HFF-Myc (cell line): Measurements from ENCODE around the gene LSM4.

Experiments used
- DNase-seq: peaks from one replicate; pipeline ENCODE4 v3.0.0-alpha.2; 2011; ENCODE audit warnings: low read depth; ENCODE audit errors: extremely low read depth
- H3K4me3 ChIP-seq: replicated peaks from 2 replicates; pipeline ENCODE4 v1.5.1; 2011; ENCODE audit warnings: low read depth, mild to moderate bottlenecking, control low read depth, low read length
- TF ChIP-seq, protein P1 (sequence below): IDR thresholded peaks from 2 replicates; pipeline ENCODE4 v1.5.1; 2012; ENCODE audit warnings: mild to moderate bottlenecking, low read depth, low read length, control low read depth; ENCODE audit errors: missing control alignments

The LSM4 gene

DNA sequence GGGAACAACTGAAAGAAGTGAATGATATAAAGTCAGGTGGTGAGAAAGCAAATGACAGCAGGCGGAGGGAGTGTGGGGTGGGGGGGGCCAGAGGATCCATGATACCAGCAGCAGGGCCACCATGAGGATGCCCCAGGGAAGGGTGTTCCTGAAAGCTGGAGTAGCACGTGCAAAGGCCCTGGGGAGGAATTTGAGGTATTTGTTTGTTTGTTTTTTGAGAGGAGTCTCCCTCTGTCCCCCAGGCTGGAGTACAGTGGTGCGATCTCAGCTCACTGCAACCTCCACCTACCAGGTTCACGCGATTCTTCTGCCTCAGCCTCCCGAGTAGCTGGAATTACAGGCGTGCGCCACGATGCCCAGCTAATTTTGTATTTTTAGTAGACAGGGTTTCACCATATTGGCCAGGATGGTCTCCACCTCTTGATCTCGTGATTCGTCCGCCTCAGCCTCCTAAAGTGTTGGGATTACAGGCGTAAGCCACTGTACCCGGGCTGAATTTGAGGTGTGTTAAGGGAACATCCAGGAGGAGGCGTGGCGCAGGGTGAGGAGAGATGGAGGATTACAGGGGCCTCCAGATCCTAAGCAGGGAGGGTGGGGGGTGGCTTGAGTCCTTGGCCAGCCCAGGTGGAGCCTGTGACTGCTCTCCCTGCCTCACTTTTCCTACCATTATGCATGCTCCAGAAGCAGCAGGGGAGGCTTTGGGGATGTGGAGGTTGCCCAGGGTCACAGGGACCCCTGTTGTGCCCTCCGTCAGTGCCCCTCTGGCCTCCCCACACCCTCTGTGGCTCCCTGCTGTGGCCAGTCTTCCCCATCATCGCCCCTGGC, 29.0 kb downstream of the LSM4 start:
- DNase-seq, result no peak
- TF ChIP-seq, protein P1, sequence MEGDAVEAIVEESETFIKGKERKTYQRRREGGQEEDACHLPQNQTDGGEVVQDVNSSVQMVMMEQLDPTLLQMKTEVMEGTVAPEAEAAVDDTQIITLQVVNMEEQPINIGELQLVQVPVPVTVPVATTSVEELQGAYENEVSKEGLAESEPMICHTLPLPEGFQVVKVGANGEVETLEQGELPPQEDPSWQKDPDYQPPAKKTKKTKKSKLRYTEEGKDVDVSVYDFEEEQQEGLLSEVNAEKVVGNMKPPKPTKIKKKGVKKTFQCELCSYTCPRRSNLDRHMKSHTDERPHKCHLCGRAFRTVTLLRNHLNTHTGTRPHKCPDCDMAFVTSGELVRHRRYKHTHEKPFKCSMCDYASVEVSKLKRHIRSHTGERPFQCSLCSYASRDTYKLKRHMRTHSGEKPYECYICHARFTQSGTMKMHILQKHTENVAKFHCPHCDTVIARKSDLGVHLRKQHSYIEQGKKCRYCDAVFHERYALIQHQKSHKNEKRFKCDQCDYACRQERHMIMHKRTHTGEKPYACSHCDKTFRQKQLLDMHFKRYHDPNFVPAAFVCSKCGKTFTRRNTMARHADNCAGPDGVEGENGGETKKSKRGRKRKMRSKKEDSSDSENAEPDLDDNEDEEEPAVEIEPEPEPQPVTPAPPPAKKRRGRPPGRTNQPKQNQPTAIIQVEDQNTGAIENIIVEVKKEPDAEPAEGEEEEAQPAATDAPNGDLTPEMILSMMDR, result no peak
- H3K4me3 ChIP-seq, result peak overlapping the region; percentile 56

DNA sequence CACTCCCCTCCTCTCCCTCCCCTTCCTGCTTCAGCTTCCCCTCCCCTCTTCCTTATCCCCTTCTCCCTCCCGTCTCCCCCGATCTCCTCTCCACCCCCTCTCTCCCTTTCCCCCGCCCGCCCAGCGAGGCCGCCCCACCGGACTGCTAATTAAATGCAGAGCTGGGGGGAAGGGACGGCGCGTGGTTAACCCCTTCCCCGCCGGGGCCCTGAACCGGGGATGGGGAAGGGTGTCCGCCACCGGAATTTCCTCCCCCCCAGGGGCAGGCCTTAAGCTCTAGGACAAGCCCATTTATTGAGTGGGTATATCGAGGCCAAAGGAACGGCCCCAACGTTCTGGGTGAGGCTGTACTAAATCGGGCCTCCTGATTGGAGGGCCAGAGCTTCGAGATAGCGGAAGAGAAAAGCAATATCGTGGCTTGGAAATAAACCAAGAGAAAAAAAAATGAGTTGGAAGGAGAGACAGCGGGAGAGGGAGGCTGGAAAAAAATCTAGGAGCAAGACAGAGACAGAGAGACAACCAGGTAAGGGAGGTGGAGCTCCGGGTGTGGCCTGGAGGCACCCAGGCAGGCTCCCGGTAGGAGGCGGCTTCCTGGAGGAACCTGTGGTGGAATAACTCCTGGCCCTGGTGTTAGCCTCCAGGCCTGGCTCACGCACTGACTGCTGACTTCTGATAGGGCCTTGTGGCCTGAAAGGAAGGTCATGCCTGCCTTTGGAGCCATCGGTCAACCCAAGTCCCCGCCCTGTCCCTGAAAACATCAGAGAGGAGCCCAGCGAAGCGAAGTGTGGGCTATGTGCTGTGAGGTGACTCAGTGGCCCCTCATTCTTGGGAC, 29.9 kb downstream of the LSM4 start:
- H3K4me3 ChIP-seq, result peak overlapping the region; percentile 56
- TF ChIP-seq, protein P1, result no peak
- no peak for DNase-seq

DNA sequence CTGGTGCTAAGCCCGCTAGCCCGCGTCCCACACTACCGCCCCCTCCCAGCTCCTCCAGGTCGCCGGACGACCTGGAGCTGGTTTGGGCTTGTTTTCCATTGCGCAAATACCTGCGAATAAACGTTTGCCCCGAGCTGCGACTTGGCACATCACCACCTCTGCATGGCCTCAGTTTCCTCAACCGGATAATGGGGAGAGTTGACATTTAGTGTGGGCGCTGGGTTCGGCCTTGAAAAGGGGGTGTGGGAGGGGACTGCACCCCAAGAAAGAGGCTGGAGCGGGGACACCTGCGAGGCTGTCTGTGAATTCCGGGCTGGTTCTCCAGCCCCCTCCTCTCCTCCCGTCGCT, 30.4 kb downstream of the LSM4 start:
- peak overlapping the region; percentile 56 for H3K4me3 ChIP-seq
- DNase-seq, result no peak
- TF ChIP-seq, protein P1, result no peak

DNA sequence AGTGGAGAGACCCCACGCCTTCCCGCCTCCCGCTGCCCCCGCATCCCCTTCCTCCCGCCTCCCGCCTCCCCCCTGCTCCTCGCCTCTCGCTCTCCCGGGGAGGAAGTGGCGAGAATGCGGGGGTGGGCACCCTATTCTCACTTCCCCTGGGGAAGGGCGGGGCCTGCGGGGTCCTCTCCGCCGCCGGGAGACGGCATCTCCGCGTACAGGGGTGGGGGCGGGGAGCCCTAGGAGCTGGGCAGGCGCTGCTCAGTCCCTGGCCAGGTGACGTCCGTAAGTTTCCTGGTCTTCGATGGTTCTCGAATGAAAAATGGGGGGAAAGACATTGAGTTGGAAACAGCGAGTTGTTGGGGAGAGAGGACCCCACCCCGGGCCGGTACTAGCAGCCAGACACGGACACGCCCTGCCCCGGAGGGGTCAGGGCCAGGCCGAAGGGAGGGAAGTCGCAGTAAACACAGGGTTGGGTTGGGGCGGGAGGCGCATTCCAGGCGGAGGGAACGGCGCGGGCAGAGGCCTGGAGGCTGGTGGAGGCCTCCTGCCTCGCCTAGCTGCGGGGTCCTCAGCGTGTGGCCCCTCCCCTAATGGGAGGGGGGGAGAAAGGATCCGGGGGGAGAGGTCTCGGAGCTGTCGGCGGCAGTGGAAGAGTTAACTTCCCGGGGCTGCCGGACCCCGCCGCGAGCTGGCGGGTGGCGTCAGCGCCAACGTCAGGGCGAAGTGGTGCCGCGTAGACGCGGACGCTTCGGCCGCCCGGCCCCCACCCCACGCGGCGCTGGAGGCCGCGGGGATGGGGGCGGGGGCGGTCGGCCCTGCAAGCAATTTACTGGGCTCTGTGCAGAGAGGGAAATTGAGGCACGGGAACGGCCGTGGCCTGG, 31.1 kb downstream of the LSM4 start:
- DNase-seq, result no peak
- TF ChIP-seq, protein P1, result no peak
- peak overlapping the region; percentile 56 for H3K4me3 ChIP-seq

DNA sequence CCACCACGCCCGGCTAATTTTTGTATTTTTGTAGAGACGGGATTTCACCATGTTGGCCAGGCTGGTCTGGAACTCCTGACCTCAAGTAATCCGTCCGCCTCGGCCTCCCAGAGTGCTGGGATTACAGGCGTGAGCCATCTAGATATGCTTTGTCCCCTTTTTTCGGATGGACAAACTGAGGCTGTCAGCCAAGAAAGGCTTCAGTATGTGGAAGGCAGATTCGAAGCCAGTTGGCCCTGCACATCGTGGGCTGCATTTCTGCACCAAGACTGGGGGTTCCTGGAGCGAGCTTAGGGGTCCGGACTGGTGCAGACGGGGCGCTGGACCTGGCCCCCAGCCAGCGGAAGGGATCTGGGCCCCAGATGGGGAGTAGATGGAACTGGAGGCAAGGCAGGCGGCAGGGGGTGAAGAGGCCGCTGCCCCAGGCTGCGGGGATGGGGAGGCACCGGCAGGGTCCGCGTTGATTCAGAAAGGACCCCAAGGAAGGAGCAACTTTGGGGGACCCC, 31.8 kb downstream of the LSM4 start:
- no peak for DNase-seq
- TF ChIP-seq, protein P1, result no peak
- H3K4me3 ChIP-seq, result peak overlapping the region; percentile 56

DNA sequence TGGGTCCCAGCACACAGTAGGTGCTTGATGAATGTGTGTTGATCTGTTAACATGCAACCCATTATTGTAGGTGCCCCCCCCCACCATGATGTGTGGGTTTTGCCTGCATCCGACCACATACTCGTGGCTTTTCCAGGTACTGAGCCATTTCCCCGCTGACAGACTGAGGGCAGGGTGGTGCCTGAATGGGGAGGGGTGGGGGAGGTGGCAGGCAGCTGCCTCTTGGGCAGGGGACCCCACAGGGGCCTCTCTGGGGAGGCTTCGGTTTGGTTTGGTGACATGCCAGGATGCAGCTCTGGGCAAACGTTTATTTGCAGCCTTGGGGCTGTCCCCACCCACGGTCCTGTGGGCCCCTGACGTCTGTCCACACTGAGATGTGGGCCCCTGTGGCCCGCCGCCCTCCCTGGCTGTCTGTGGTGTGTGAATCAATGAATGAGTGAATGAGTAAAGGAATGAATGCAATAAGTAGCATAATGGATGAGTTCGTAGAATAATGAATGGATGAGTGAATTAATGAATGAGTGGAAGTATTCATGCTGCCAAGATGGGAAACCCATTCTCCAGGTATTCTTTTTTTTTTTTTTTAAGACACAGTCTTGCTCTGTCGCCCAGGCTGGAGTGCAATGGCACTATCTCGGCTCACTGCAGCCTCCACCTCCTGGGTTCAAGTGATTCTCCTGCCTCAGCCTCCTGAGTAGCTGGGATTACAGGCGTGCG, 32.4 kb downstream of the LSM4 start:
- H3K4me3 ChIP-seq, result no peak overlapping the region
- DNase-seq, result no peak
- TF ChIP-seq, protein P1, result no peak
